ENCODE measurements around the gene F2.

DNA sequence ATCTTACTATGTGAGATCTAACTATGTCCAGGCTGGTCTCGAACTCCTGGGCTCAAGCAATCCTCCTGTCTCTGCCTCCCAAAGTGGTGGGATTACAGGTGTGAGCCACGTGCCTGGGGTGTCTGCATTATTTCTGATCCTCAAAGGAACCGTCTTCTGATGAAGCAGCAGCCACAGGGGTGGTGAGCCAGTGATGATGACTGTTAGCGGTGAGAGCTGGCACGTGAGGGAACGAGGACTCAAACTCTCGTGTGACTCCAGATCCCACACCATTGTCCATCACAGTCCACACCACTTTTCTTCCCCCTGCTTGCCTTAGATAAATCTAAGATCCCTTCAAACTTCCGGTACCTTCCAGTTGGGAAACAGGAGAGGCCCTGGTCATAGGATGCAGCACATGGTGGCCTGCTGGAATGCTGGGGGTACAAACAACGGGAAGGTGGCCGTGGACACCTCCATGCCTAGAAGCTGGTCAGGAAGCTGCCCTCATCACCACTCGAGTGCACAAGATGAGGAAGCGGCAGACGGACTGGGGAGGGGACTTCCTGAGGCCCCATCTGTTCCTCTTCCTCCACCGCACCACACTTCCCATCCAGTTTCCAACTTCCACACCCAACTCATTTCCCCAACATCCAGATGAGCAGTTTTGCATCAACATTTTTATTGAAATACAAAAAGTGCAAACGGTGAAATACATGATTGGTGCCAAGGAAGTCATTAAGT, 42.4 kb upstream of the F2 start:
- TF ChIP-seq, protein P1, sequence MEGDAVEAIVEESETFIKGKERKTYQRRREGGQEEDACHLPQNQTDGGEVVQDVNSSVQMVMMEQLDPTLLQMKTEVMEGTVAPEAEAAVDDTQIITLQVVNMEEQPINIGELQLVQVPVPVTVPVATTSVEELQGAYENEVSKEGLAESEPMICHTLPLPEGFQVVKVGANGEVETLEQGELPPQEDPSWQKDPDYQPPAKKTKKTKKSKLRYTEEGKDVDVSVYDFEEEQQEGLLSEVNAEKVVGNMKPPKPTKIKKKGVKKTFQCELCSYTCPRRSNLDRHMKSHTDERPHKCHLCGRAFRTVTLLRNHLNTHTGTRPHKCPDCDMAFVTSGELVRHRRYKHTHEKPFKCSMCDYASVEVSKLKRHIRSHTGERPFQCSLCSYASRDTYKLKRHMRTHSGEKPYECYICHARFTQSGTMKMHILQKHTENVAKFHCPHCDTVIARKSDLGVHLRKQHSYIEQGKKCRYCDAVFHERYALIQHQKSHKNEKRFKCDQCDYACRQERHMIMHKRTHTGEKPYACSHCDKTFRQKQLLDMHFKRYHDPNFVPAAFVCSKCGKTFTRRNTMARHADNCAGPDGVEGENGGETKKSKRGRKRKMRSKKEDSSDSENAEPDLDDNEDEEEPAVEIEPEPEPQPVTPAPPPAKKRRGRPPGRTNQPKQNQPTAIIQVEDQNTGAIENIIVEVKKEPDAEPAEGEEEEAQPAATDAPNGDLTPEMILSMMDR (IDR thresholded peaks at IDR 0.05) = no peak
- no peak for TF ChIP-seq POLR2A (IDR thresholded peaks at IDR 0.05)

Data from adrenal gland (tissue), 5 donors.